B cell (primary cell): ENCODE data around the gene DOCK8. TPM values are rescaled to one million over a fixed set of nuclear protein-coding genes. Genes with fewer than 3 reads are reported as not detected.

Experiments used
- ATAC-seq: fragments of 200-7000 bp; cut with Tn5 transposase; one replicate; pipeline ENCODE4 v1.10.0; 2021; ENCODE audit warnings: low read depth, mild to moderate bottlenecking, moderate number of reproducible peaks, moderate library complexity
- CTCF ChIA-PET: fragments of 350-600 bp; sonication (Branson Sonifier 250); formaldehyde crosslinking; loops from one replicate; lab custom pipeline; 2021; ENCODE audit warnings: antibody characterized with exemption, inconsistent platforms; lab: Charles Lee
- POLR2A ChIA-PET: fragments of 350-600 bp; sonication (Branson Sonifier 250); formaldehyde crosslinking; loops from one replicate; lab custom pipeline; 2021; ENCODE audit warnings: antibody characterized with exemption; lab: Charles Lee
- DNase-seq: peaks from one replicate; pipeline ENCODE4 v3.0.0; 2013
- H2AFZ ChIP-seq: 2 replicates; pipeline ENCODE4 v1.6.1; 2012; ENCODE audit warnings: mild to moderate bottlenecking, low read depth, low read length; ENCODE audit not compliant: insufficient read depth, poor library complexity, severe bottlenecking
- H3K27ac ChIP-seq, 2 donors: 1 replicate in 1 of 2; 2 replicates in 1 of 2; pipeline ENCODE4 v1.5.1; 2012 to 2013; ENCODE audit warnings: low read length in 2 of 2, mild to moderate bottlenecking in 2 of 2, moderate library complexity in 1 of 2
- H3K27me3 ChIP-seq, 4 experiments: fragments of 200-600 bp in 1 of 4; sonication (generic) in 1 of 4; replicated peaks in 1 of 4; 1 replicate in 2 of 4; 2 replicates in 2 of 4; pipeline versions ENCODE4 v1.6.1 to v1.7.0; 2013 to 2016; ENCODE audit warnings: low read length in 3 of 4, mild to moderate bottlenecking in 2 of 4, mixed read lengths in 1 of 4, moderate library complexity in 1 of 4; ENCODE audit not compliant: insufficient read depth in 4 of 4, control insufficient read depth in 3 of 4; ENCODE audit errors: control extremely low read depth in 1 of 4
- H3K36me3 ChIP-seq, 2 experiments: replicated peaks in 1 of 2; 1 replicate in 1 of 2; 2 replicates in 1 of 2; pipeline versions ENCODE4 v1.6.1 to v1.7.1; 2013; ENCODE audit warnings: low read length in 1 of 2; ENCODE audit not compliant: insufficient read depth in 2 of 2, control insufficient read depth in 1 of 2; ENCODE audit errors: control extremely low read depth in 1 of 2, extremely low read depth in 1 of 2
- H3K4me1 ChIP-seq, 2 donors: fragments of 200-600 bp in 1 of 2; sonication (generic) in 1 of 2; 1 replicate in 1 of 2; 2 replicates in 1 of 2; pipeline versions ENCODE4 v1.5.1 to v1.6.1; 2013 to 2017; ENCODE audit warnings: low read length in 2 of 2; ENCODE audit not compliant: control insufficient read depth in 2 of 2, insufficient read depth in 2 of 2
- H3K4me2 ChIP-seq: replicated peaks from 2 replicates; pipeline ENCODE3; 2012; ENCODE audit warnings: mild to moderate bottlenecking, low read depth, low read length; ENCODE audit not compliant: poor library complexity, severe bottlenecking
- H3K4me3 ChIP-seq, 5 experiments: fragments of 200-600 bp in 1 of 5; sonication (generic) in 1 of 5; 1 replicate in 3 of 5; 2 replicates in 2 of 5; pipeline versions ENCODE4 v1.5.1 to v1.7.0; 2011 to 2016; ENCODE audit warnings: low read length in 4 of 5, mild to moderate bottlenecking in 4 of 5, low read depth in 2 of 5, control low read depth in 1 of 5, moderate library complexity in 1 of 5; ENCODE audit not compliant: insufficient read depth in 1 of 5; ENCODE audit errors: control extremely low read depth in 1 of 5, extremely low read depth in 1 of 5
- H3K79me2 ChIP-seq: fragments of 200-600 bp; sonication (generic); one replicate; pipeline ENCODE4 v1.6.0; 2016; ENCODE audit warnings: low read length; ENCODE audit not compliant: control insufficient read depth, insufficient read depth
- H3K9ac ChIP-seq: fragments of 200-600 bp; sonication (generic); 2 replicates; pipeline ENCODE4 v1.6.1; 2017; ENCODE audit warnings: mild to moderate bottlenecking, low read length, moderate library complexity
- H3K9me3 ChIP-seq, 3 donors: one replicate each; pipeline versions ENCODE4 v1.6.1 to v1.7.1; 2013; ENCODE audit warnings: low read length in 2 of 3; ENCODE audit not compliant: control insufficient read depth in 2 of 3, insufficient read depth in 1 of 3; ENCODE audit errors: control extremely low read depth in 1 of 3
- H4K20me1 ChIP-seq: 2 replicates; pipeline ENCODE4 v1.6.0; 2012; ENCODE audit warnings: mild to moderate bottlenecking, low read length; ENCODE audit not compliant: insufficient read depth, control insufficient read depth, poor library complexity, severe bottlenecking
- H3K27ac Mint-ChIP-seq: one replicate; pipeline ENCODE4 v1.8.0; 2021; ENCODE audit warnings: mixed read lengths
- H3K27me3 Mint-ChIP-seq: one replicate; pipeline ENCODE4 v1.8.0; 2021; ENCODE audit warnings: mixed read lengths
- H3K4me1 Mint-ChIP-seq: one replicate; pipeline ENCODE4 v1.8.0; 2021; ENCODE audit warnings: mixed read lengths
- H3K4me3 Mint-ChIP-seq: one replicate; pipeline ENCODE4 v1.8.0; 2021; ENCODE audit warnings: mixed read lengths
- H3K9me3 Mint-ChIP-seq: one replicate; pipeline ENCODE4 v1.8.0; 2022; ENCODE audit warnings: mixed read lengths; ENCODE audit not compliant: insufficient read depth
- EZH2 ChIP-seq: IDR thresholded peaks from 2 replicates; pipeline ENCODE4 v1.6.1; 2012; ENCODE audit warnings: borderline replicate concordance, low read depth, mild to moderate bottlenecking, moderate library complexity, low read length; ENCODE audit not compliant: insufficient read depth, poor library complexity, severe bottlenecking
- WGBS: methylation state at CpG from one replicate; pipeline ENCODE4 v1.1.5; 2013; ENCODE audit warnings: missing lambda C conversion rate; ENCODE audit not compliant: insufficient coverage; 5-methylcytosine and 5-hydroxymethylcytosine counted together
- intact Hi-C: fragments of 100-400 bp; cut with micrococcal nuclease; formaldehyde crosslinking; loops from one replicate; pipeline ENCODE4 v1.10.0; 2022
- polyA plus RNA-seq: library from polyadenylated mRNA; depleted of rRNA; stranded (reverse); fragments of >200 nt; gene quantifications from 2 replicates; pipeline ENCODE4 v1.2.3, GENCODE V29; 2012
- total RNA-seq, 2 donors: library from RNA; stranded (reverse); fragments of 120-200 nt in 1 of 2; gene quantifications; 1 replicate in 1 of 2; 2 replicates in 1 of 2; pipeline versions ENCODE4 v1.2.3 to v1.2.4, GENCODE V29; 2013 to 2022
- TF ChIP-seq, protein P1 (sequence below): fragments of 200-600 bp; IDR thresholded peaks from one replicate; pipeline ENCODE4 v1.8.0; 2022; ENCODE audit warnings: antibody characterized with exemption, mild to moderate bottlenecking

Gene DOCK8
- total and polyA plus RNA-seq, 2 donors (not counting 1 experiment from before 2014, with no cell fraction given), result 47.6 to 288 TPM

- 80% methylated on average over 1 of the region's 4 CpGs for WGBS
- DNase-seq, result no peak
- intact Hi-C loops, result no loop called here
- no peak overlapping the region for H2AFZ ChIP-seq
- Mint-ChIP-seq H3K27ac (no peak overlapping the region), H3K27me3 (no peaks in the 10 kb centered on the region), H3K4me3 (no peak overlapping the region), H3K9me3 (no peaks in the 10 kb centered on the region), H3K4me1 (peaks cover 6% of the 10 kb centered on the region)
- no peak overlapping the region for H3K9ac ChIP-seq
- H3K36me3 ChIP-seq, result peaks cover 39 to 92% of the 10 kb centered on the region in 2 experiments
- H3K79me2 ChIP-seq, result no peaks in the 10 kb centered on the region
- ChIA-PET POLR2A (no interaction called here), CTCF (no interaction called here)
- H4K20me1 ChIP-seq, result peaks cover 8% of the 10 kb centered on the region
- no peak for ATAC-seq
- no peak overlapping the region for H3K4me2 ChIP-seq
- TF ChIP-seq, protein P1, sequence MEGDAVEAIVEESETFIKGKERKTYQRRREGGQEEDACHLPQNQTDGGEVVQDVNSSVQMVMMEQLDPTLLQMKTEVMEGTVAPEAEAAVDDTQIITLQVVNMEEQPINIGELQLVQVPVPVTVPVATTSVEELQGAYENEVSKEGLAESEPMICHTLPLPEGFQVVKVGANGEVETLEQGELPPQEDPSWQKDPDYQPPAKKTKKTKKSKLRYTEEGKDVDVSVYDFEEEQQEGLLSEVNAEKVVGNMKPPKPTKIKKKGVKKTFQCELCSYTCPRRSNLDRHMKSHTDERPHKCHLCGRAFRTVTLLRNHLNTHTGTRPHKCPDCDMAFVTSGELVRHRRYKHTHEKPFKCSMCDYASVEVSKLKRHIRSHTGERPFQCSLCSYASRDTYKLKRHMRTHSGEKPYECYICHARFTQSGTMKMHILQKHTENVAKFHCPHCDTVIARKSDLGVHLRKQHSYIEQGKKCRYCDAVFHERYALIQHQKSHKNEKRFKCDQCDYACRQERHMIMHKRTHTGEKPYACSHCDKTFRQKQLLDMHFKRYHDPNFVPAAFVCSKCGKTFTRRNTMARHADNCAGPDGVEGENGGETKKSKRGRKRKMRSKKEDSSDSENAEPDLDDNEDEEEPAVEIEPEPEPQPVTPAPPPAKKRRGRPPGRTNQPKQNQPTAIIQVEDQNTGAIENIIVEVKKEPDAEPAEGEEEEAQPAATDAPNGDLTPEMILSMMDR, result no peak
- no peaks in the 10 kb centered on the region for H3K4me1 ChIP-seq
- H3K27ac ChIP-seq, result no peak overlapping the region
- no peak overlapping the region for H3K4me3 ChIP-seq
- H3K9me3 ChIP-seq, result no peaks in the 10 kb centered on the region
- H3K27me3 ChIP-seq, result no peaks in the 10 kb centered on the region
Observed at GRCh38 chr9:450561-450960, 235.9 kb downstream of the DOCK8 start.

- Mint-ChIP-seq H3K4me3 (no peak overlapping the region), H3K27me3 (no peaks in the 10 kb centered on the region), H3K4me1 (no peaks in the 10 kb centered on the region), H3K9me3 (no peaks in the 10 kb centered on the region), H3K27ac (no peak overlapping the region)
- TF ChIP-seq, protein P1, result no peak
- TF ChIP-seq EZH2, result no peak
- H3K4me3 ChIP-seq, result no peak overlapping the region
- CTCF ChIA-PET, result no interaction called here
- no peak overlapping the region for H3K27ac ChIP-seq
- POLR2A ChIA-PET, result no interaction called here
- H4K20me1 ChIP-seq, result no peaks in the 10 kb centered on the region
- H3K36me3 ChIP-seq, result peaks cover 26 to 89% of the 10 kb centered on the region in 2 experiments
- H3K9me3 ChIP-seq, result no peaks in the 10 kb centered on the region
- intact Hi-C loops, result no loop called here
- WGBS, result no CpG with 5 or more reads among the region's 3 CpGs
- no peaks in the 10 kb centered on the region for H3K4me1 ChIP-seq
- ATAC-seq, result no peak
- H3K4me2 ChIP-seq, result no peak overlapping the region
- H3K27me3 ChIP-seq, result no peaks in the 10 kb centered on the region
- no peak overlapping the region for H3K9ac ChIP-seq
- no peak overlapping the region for H2AFZ ChIP-seq
- H3K79me2 ChIP-seq, result no peaks in the 10 kb centered on the region
- no peak for DNase-seq
Observed at GRCh38 chr9:453832-454231, 239.2 kb downstream of the DOCK8 start.
